Naive B cell (primary cell): ENCODE measurements around the gene LHFPL2. TPM values are rescaled to one million over a fixed set of nuclear protein-coding genes. Genes with fewer than 3 reads are reported as not detected.
A peak's percentile ranks its signal among the peaks of the same experiment; 100 is the strongest.

Source experiments
- ATAC-seq, 2 donors: fragments of 150-1000 bp; cut with Tn5 transposase; 2 replicates each; pipeline ENCODE4 v1.10.0; 2021; ENCODE audit warnings: low read depth in 2 of 2, mild to moderate bottlenecking in 2 of 2, moderate library complexity in 2 of 2
- DNase-seq: peaks from one replicate; pipeline ENCODE4 v3.0.0; 2022
- H3K27ac Mint-ChIP-seq, 6 donors: one replicate each; pipeline ENCODE4 v1.8.0; 2020 to 2022; ENCODE audit warnings: mild to moderate bottlenecking in 6 of 6, mixed read lengths in 6 of 6, moderate library complexity in 5 of 6, inconsistent platforms in 2 of 6
- H3K27me3 Mint-ChIP-seq, 3 donors: one replicate each; pipeline ENCODE4 v1.8.0; 2021 to 2022; ENCODE audit warnings: mixed read lengths in 3 of 3, mild to moderate bottlenecking in 1 of 3
- H3K36me3 Mint-ChIP-seq, 2 donors: one replicate each; pipeline ENCODE4 v1.8.0; 2020 to 2022; ENCODE audit warnings: mixed read lengths in 2 of 2, inconsistent platforms in 1 of 2, mild to moderate bottlenecking in 1 of 2
- H3K4me1 Mint-ChIP-seq, 3 donors: one replicate each; pipeline ENCODE4 v1.8.0; 2020 to 2022; ENCODE audit warnings: mixed read lengths in 3 of 3, inconsistent platforms in 1 of 3, mild to moderate bottlenecking in 1 of 3, moderate library complexity in 1 of 3
- H3K4me3 Mint-ChIP-seq, 8 donors: one replicate each; pipeline ENCODE4 v1.8.0; 2020 to 2022; ENCODE audit warnings: mild to moderate bottlenecking in 8 of 8, mixed read lengths in 8 of 8, moderate library complexity in 8 of 8, inconsistent platforms in 2 of 8
- H3K9me3 Mint-ChIP-seq, 7 donors: one replicate each; pipeline ENCODE4 v1.8.0; 2020 to 2022; ENCODE audit warnings: mixed read lengths in 7 of 7, mild to moderate bottlenecking in 5 of 7, inconsistent platforms in 2 of 7, moderate library complexity in 1 of 7
- polyA plus RNA-seq, 6 donors: library from polyadenylated mRNA; unstranded; fragments of 300-500 nt; fragmentation: Illumina TruSeq; gene quantifications; one replicate each; pipeline ENCODE4 v1.2.3, GENCODE V29; 2021; ENCODE audit warnings: low read depth in 6 of 6

LHFPL2 gene
- polyA plus RNA-seq, 6 donors from 2014 or later, result 8.1 to 15.0 (median 12.3) TPM

DNA sequence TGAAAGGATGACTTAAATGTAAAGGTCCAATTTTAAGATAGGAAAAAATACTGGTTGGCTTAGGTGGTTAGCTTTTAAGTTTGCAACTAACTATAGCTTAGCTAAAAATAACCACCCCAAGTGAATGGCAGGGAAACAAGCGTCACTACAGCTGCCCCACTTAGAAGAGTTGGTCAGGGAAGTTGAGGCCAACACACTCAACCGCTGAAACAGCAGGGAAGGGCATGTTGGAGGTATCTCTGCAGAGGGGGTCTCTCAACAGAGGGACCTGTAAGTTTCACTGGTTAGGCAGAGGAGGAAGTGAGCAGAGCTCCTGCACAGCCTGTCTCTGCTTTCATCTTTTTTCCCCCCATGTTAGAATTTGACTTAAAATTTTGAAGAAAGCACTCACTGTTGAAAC is 75.3 kb downstream of the LHFPL2 start:
- no peaks in the 10 kb centered on the region for H3K9me3 Mint-ChIP-seq
- peak overlapping the region in 7 of 8 donors; percentile 25 to 80 (median 58) for H3K4me3 Mint-ChIP-seq
- H3K27me3 Mint-ChIP-seq, result no peaks in the 10 kb centered on the region
- peaks cover 26 to 51% (median 32%) of the 10 kb centered on the region in 3 donors for H3K4me1 Mint-ChIP-seq
- ATAC-seq (peak; percentile 71 to 75), DNase-seq (peak; percentile 15)
- H3K27ac Mint-ChIP-seq, result peak overlapping the region in 3 of 6 donors; percentile 49 to 85 (median 75)
- no peaks in the 10 kb centered on the region for H3K36me3 Mint-ChIP-seq

- Mint-ChIP-seq H3K4me3 (no peak overlapping the region), H3K4me1 (peaks cover 29 to 53% (median 37%) of the 10 kb centered on the region in 3 donors), H3K36me3 (no peaks in the 10 kb centered on the region), H3K27me3 (no peaks in the 10 kb centered on the region), H3K27ac (peak overlapping the region in 1 of 6 donors; percentile 61), H3K9me3 (peaks cover 0 to 2% (median 1%) of the 10 kb centered on the region in 7 donors)
- DNase-seq (no peak), ATAC-seq (no peak)
Observed at GRCh38 chr5:78570646-78571045, 77.9 kb downstream of the LHFPL2 start.

DNA sequence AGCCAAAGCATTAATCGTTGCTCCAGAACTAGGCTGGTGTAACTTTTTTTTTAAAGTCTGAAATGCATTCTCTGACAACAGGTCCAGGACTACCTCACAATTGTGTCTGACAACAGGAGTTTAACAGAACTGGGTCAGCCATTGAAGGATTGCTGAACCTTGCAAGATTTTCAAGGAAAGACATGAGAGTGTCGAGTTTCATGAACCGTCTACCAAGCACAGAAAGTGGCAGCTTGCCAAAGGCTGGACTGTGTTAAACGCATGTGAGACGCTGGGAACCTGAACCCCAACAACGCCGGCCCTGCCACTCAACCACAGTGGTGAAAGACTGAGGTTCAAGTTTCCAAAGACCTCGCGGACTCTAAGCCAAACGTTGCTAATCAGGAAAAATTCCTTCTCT is 79.1 kb downstream of the LHFPL2 start:
- Mint-ChIP-seq H3K9me3 (peaks cover 0 to 13% (median 3%) of the 10 kb centered on the region in 7 donors), H3K27ac (no peak overlapping the region), H3K36me3 (no peaks in the 10 kb centered on the region)

GRCh38 chr5:78568676-78569075 is 79.9 kb downstream of the LHFPL2 start:
- H3K27ac Mint-ChIP-seq, result peak overlapping the region in 5 of 6 donors; percentile 35 to 71 (median 41)
- H3K36me3 Mint-ChIP-seq, result no peaks in the 10 kb centered on the region
- peaks cover 0 to 13% (median 3%) of the 10 kb centered on the region in 7 donors for H3K9me3 Mint-ChIP-seq
- DNase-seq (no peak), ATAC-seq (no peak)
- no peaks in the 10 kb centered on the region for H3K27me3 Mint-ChIP-seq
- H3K4me1 Mint-ChIP-seq, result peaks cover 19 to 36% (median 23%) of the 10 kb centered on the region in 3 donors
- H3K4me3 Mint-ChIP-seq, result no peak overlapping the region

More for the DNA sequence above, 79.1 kb downstream of the LHFPL2 start:
- no peak for ATAC-seq
- H3K27me3 Mint-ChIP-seq, result no peaks in the 10 kb centered on the region
- no peak for DNase-seq
- H3K4me1 Mint-ChIP-seq, result peaks cover 25 to 43% (median 31%) of the 10 kb centered on the region in 3 donors
- no peak overlapping the region for H3K4me3 Mint-ChIP-seq

DNA sequence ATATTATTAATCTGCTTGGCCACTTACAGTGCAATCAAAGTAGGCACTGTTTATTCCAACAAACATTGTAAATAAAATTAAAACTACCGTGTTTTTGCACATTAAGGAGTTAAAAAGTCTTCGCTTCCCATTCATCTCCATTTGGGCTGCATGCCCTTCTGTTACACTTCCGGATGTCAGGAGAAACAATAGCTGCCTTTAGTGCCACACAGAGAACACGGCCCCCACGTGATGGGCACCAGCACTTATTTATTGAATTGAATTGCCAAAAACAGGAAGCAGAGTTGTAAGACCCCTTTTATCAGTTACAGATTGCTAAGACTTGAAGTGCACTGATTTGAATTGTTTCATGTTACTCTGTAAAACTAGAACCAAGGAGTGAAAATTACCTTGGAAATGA is 80.4 kb downstream of the LHFPL2 start:
- Mint-ChIP-seq H3K27ac (peak overlapping the region in 4 of 6 donors; percentile 35 to 57 (median 38)), H3K4me1 (peaks cover 16 to 31% (median 19%) of the 10 kb centered on the region in 3 donors), H3K36me3 (no peaks in the 10 kb centered on the region), H3K27me3 (no peaks in the 10 kb centered on the region), H3K9me3 (peaks cover 0 to 13% (median 3%) of the 10 kb centered on the region in 7 donors), H3K4me3 (no peak overlapping the region)
- ATAC-seq (peak in 1 of 2 donors; percentile 23), DNase-seq (no peak)

DNA sequence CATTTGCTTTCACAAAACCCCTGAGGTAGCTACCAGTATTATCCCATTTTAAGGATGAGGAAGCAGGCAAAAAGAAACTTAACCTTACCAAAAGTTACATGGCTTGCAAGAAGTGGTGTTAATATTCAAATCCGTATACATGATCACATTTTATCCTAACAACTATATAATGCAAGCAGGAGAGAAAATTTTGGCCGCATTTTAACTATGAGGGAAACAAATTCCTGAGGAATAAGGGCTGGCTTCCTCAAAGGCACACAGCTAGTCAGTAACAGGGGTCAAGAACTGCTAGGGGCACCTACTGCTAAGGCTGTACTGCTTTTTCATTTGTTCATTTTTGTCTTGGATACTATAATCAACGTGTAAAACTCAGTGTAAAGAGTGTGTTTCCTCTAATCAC is 81.0 kb downstream of the LHFPL2 start:
- DNase-seq (no peak), ATAC-seq (no peak)
- Mint-ChIP-seq H3K4me1 (peaks cover 11 to 25% (median 13%) of the 10 kb centered on the region in 3 donors), H3K27ac (no peak overlapping the region), H3K27me3 (no peaks in the 10 kb centered on the region), H3K36me3 (no peaks in the 10 kb centered on the region), H3K9me3 (peaks cover 0 to 13% (median 3%) of the 10 kb centered on the region in 7 donors), H3K4me3 (no peak overlapping the region)

- DNase-seq, result no peak
- Mint-ChIP-seq H3K27me3 (no peaks in the 10 kb centered on the region), H3K4me1 (peaks cover 11 to 23% (median 13%) of the 10 kb centered on the region in 3 donors), H3K27ac (no peak overlapping the region), H3K36me3 (no peaks in the 10 kb centered on the region), H3K9me3 (peaks cover 0 to 13% (median 3%) of the 10 kb centered on the region in 7 donors), H3K4me3 (no peak overlapping the region)
- no peak for ATAC-seq
Observed at GRCh38 chr5:78566747-78567425, 81.7 kb downstream of the LHFPL2 start.

- Mint-ChIP-seq H3K36me3 (peaks cover 0 to under 1% of the 10 kb centered on the region in 2 donors), H3K27me3 (no peaks in the 10 kb centered on the region), H3K27ac (no peak overlapping the region), H3K9me3 (peaks cover 0 to 13% (median 3%) of the 10 kb centered on the region in 7 donors), H3K4me3 (no peak overlapping the region), H3K4me1 (peaks cover 5 to 15% (median 13%) of the 10 kb centered on the region in 3 donors)
- ATAC-seq, result no peak
- DNase-seq, result no peak
Observed at GRCh38 chr5:78565395-78565794, 83.2 kb downstream of the LHFPL2 start.

- no peak for ATAC-seq
- Mint-ChIP-seq H3K36me3 (peaks cover 0 to 7% of the 10 kb centered on the region in 2 donors), H3K27me3 (no peaks in the 10 kb centered on the region), H3K27ac (no peak overlapping the region), H3K4me3 (no peak overlapping the region), H3K9me3 (peaks cover 0 to 13% (median 3%) of the 10 kb centered on the region in 7 donors), H3K4me1 (peaks cover 5 to 11% (median 10%) of the 10 kb centered on the region in 3 donors)
- no peak for DNase-seq
Observed at GRCh38 chr5:78563621-78564020, 85.0 kb downstream of the LHFPL2 start.

DNA sequence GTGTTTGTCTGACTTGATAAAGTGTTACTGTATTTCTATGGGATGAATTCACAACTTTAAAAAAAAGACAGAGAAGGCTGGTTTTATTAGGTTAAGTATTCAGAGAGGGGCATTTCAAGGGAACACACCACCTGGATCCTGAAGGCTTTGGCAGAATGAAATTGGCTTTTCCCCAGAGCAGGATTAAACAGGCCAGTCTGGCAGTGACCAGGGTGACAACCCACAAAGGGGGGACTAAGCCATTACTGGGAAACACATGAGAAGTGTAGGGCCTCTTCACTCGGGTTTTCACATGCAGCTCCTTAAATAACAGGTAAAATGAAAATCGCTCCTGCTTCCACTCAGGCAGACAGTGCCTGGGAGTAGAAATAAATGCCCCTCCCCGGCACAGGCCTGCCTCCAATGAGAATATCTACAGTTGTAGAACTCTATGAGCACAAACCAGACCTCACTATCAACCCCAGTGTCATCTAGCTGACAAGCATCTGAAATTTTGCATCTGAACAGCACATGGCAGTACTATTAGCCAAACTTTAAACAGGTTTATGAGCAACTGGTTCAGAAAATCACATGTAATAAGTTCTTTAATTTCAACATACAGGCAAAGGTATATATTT is 85.8 kb downstream of the LHFPL2 start:
- H3K36me3 Mint-ChIP-seq, result peaks cover 0 to 7% of the 10 kb centered on the region in 2 donors
- H3K4me3 Mint-ChIP-seq, result no peak overlapping the region
- no peaks in the 10 kb centered on the region for H3K27me3 Mint-ChIP-seq
- ATAC-seq (no peak), DNase-seq (no peak)
- H3K4me1 Mint-ChIP-seq, result peaks cover 0 to 4% (median 2%) of the 10 kb centered on the region in 3 donors
- no peak overlapping the region for H3K27ac Mint-ChIP-seq
- H3K9me3 Mint-ChIP-seq, result peaks cover 0 to 13% (median 3%) of the 10 kb centered on the region in 7 donors

DNA sequence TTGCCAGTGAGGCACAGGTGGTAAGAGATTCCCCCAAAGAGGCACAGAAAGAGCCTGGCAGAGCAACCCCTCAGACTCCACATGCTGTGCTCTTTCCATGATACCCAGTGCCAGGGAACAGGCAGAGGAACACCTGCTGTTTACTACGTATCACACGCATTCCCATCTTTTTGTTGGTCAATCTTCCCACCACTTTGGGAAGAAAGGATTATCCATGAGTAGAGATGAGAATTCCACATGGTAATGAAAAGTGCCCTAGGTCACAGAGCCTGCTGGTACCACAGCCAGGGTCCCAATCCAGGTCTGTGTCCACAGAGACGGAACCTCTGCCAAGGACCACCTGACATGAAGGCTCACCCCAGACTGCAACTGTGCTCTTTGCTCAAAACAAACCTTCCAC is 86.6 kb downstream of the LHFPL2 start:
- ATAC-seq (no peak), DNase-seq (no peak)
- peaks cover 0 to 13% (median 3%) of the 10 kb centered on the region in 7 donors for H3K9me3 Mint-ChIP-seq
- no peaks in the 10 kb centered on the region for H3K4me1 Mint-ChIP-seq
- H3K27ac Mint-ChIP-seq, result peak overlapping the region in 2 of 6 donors; percentile 30 to 70
- H3K36me3 Mint-ChIP-seq, result peaks cover 0 to 7% of the 10 kb centered on the region in 2 donors
- no peaks in the 10 kb centered on the region for H3K27me3 Mint-ChIP-seq
- H3K4me3 Mint-ChIP-seq, result no peak overlapping the region

DNA sequence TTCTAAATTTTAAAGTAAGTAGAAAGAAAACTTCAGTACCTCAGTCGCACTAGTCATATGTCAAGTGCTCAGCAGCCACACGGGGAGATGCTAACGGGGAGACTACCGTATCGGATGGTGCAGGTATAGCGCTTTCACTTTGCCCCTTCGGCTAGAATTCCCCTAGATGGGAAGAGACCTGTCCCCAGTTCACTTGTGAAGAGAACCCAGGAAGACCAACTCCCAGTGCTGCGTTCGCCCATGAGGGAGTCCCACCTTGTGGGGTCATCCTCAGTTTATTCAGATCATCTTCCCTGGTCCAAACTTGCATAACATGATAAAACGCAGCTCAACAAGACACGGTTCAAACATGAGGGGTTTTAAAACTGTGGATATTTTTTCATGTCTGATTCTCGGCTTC is 87.3 kb downstream of the LHFPL2 start:
- no peak overlapping the region for H3K4me3 Mint-ChIP-seq
- H3K36me3 Mint-ChIP-seq, result peaks cover 0 to 7% of the 10 kb centered on the region in 2 donors
- ATAC-seq (no peak), DNase-seq (no peak)
- H3K27ac Mint-ChIP-seq, result peak overlapping the region in 1 of 6 donors; percentile 83
- H3K4me1 Mint-ChIP-seq, result peaks cover under 1 to 2% (median under 1%) of the 10 kb centered on the region in 3 donors
- H3K27me3 Mint-ChIP-seq, result no peaks in the 10 kb centered on the region
- peaks cover 0 to 13% (median 3%) of the 10 kb centered on the region in 7 donors for H3K9me3 Mint-ChIP-seq

DNA sequence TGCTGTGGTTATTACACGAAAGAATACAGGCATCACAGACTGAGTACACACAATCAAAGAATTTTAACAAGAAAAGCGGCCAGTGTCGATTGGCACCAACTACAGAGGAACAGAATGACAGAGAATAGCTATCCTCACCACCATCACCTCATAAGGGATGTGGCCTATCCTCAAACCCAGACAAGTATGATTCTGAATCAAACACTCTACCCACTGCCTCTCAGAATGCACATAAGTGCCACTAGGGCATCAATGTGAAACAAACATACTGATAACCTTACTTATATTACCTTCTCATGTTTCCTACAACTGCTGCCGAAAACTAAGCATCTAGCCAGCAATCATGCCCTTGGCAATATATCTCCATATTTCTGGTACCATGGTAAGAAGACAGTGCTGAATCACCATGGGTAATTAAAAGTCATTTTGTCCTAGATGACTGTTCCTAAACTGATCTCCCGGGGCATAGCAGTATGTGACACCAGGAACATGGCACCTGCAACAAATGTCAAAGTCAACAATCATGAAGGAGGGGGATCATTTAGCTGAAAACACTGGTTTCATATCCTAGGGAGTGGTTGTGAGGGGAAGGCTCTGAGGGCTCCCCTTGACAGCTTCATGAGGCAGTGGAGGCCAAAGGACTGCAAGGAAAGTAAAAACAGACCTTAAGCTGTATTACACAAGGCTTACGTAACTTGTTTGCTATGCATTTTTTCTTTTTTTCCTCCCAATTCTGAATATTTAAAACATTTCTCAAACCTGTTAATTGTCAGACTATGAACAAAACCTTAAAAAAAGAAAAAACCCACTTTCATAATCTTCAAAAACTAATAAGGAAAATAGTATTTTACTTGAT is 88.3 kb downstream of the LHFPL2 start:
- H3K27ac Mint-ChIP-seq, result peak overlapping the region in 1 of 6 donors; percentile 49
- peaks cover 11 to 12% (median 11%) of the 10 kb centered on the region in 3 donors for H3K4me1 Mint-ChIP-seq
- no peaks in the 10 kb centered on the region for H3K27me3 Mint-ChIP-seq
- no peak overlapping the region for H3K4me3 Mint-ChIP-seq
- H3K36me3 Mint-ChIP-seq, result peaks cover 0 to 7% of the 10 kb centered on the region in 2 donors
- peaks cover 0 to 7% (median 0%) of the 10 kb centered on the region in 7 donors for H3K9me3 Mint-ChIP-seq
- ATAC-seq (no peak), DNase-seq (no peak)
